HepG2 (cell line): Measurements from ENCODE around the gene ALDH2. TPM values are rescaled to one million over a fixed set of nuclear protein-coding genes. Genes with fewer than 3 reads are reported as not detected.

ENCODE experiments used
- CSRNP1 ChIP-seq: sonication (generic); formaldehyde crosslinking; IDR thresholded peaks from 2 replicates; pipeline ENCODE4 v1.8.1; 2023; ENCODE audit warnings: mild to moderate bottlenecking, missing genetic modification reagents
- FOXM1 ChIP-seq: sonication (generic); formaldehyde crosslinking; IDR thresholded peaks from 2 replicates; pipeline ENCODE4 v1.5.0; 2020; ENCODE audit warnings: missing genetic modification reagents
- GMEB2 ChIP-seq: IDR thresholded peaks from 2 replicates; pipeline ENCODE4 v1.6.1; 2016; ENCODE audit warnings: missing biosample characterization, missing genetic modification reagents, low read depth
- PHB2 ChIP-seq: fragments of 450-650 bp; IDR thresholded peaks from 2 replicates; pipeline ENCODE4 v1.6.1; 2018; ENCODE audit not compliant: partially characterized antibody
- ZNF276 ChIP-seq: sonication (generic); formaldehyde crosslinking; IDR thresholded peaks from 2 replicates; pipeline ENCODE4 v1.4.0; 2020; ENCODE audit warnings: mild to moderate bottlenecking, low read depth, missing genetic modification reagents
- ZNF326 ChIP-seq: sonication (generic); formaldehyde crosslinking; IDR thresholded peaks from 2 replicates; pipeline ENCODE4 v1.4.0; 2020; ENCODE audit warnings: missing genetic modification reagents, borderline replicate concordance
- ZNF501 ChIP-seq: sonication (generic); formaldehyde crosslinking; IDR thresholded peaks from 2 replicates; pipeline ENCODE4 v1.5.1; 2020; ENCODE audit warnings: mild to moderate bottlenecking, moderate library complexity, missing genetic modification reagents
- polyA plus RNA-seq, 8 experiments: library from polyadenylated mRNA; depleted of rRNA in 3 of 8; stranded (reverse) in 7 of 8; unstranded in 1 of 8; fragments of >200 nt; fragmentation: Illumina TruSeq in 4 of 8; extraction: Trizol in 4 of 8; gene quantifications; 2 replicates each; pipeline versions ENCODE4 v1.2.1 to v1.2.3, GENCODE V29; 2011 to 2016; ENCODE audit warnings: low read depth in 4 of 8, missing spikeins in 1 of 8, mixed read lengths in 1 of 8; ENCODE audit not compliant: insufficient read depth in 1 of 8
- total RNA-seq, 5 experiments: library from RNA; depleted of rRNA; stranded (reverse); fragments of >200 nt; fragmentation: Illumina TruSeq; extraction: Trizol; gene quantifications; 2 replicates each; pipeline ENCODE4 v1.2.3, GENCODE V29; 2016; ENCODE audit warnings: low read depth in 1 of 5
- TF ChIP-seq, protein P1 (sequence below): sonication (generic); formaldehyde crosslinking; IDR thresholded peaks from 2 replicates; pipeline ENCODE4 v1.8.0; 2022; ENCODE audit warnings: mild to moderate bottlenecking, missing genetic modification reagents; ENCODE audit not compliant: insufficient replicate concordance

The ALDH2 gene
- total and polyA plus RNA-seq, 2 of the 13 experiments (the other 11 are each of a cell fraction or from before 2014, with no cell fraction given), result 78.8 to 103 TPM

DNA sequence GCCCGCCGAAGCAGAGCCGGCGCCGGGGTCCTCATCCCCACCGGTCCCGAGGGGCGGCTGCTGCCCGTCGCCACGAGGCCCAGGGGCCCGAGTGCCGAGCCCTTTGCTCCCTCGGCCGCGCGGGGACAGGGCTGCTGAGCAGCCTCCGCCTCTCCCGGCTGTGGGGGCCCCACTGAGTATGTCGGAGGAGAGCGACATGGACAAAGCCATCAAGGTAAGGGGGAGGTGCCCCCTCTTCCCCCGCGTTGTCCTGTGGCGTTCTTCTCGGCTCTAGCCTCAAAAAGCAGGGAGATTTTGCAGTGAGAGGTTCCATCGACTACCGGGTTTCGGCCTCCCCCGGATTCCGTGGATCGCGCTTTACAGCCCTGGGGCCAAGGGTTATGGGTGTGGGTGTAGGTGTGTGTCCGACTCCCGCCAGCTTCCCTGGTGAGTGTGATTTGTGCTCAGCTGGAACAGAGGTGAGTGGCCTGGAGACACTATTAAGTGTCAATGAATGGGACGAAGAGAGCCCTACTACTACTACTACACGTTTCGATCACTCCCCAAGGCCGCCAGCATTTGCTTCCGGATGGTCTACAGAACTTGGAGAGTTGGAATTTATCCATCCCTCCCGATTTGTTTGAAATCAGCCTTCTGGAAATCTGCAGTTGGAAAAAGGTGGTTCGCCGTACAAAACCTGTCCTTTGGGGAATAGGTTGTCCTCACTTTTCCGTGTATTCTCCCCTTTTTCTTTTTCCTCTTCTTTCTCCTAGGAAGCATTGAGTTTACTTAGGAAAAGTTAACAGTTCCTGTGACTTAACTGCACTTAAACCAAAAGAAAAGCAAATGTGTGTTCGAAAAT is 76.0 kb downstream of the ALDH2 start (continued):
- TF ChIP-seq CSRNP1, result 0 out of 2 replicates have a peak, but pooled peaks have one; percentile 4
- TF ChIP-seq ZNF276 (CRISPR knock-in tag), result no peak
- no peak for TF ChIP-seq ZNF501 (CRISPR knock-in tag)
- TF ChIP-seq GMEB2 (CRISPR knock-in tag), result no peak
- TF ChIP-seq PHB2, result no peak
- TF ChIP-seq, protein P1, sequence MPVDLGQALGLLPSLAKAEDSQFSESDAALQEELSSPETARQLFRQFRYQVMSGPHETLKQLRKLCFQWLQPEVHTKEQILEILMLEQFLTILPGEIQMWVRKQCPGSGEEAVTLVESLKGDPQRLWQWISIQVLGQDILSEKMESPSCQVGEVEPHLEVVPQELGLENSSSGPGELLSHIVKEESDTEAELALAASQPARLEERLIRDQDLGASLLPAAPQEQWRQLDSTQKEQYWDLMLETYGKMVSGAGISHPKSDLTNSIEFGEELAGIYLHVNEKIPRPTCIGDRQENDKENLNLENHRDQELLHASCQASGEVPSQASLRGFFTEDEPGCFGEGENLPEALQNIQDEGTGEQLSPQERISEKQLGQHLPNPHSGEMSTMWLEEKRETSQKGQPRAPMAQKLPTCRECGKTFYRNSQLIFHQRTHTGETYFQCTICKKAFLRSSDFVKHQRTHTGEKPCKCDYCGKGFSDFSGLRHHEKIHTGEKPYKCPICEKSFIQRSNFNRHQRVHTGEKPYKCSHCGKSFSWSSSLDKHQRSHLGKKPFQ, result peak; percentile 1
- TF ChIP-seq FOXM1 (CRISPR knock-in tag), result no peak
- TF ChIP-seq ZNF326 (CRISPR knock-in tag), result no peak
